ENCODE results near the gene TREML4. TPM values are rescaled to one million over a fixed set of nuclear protein-coding genes. Genes with fewer than 3 reads are reported as not detected.

TREML4 gene
- total and polyA plus RNA-seq, 2 experiments from 2014 or later = not detected

DNA sequence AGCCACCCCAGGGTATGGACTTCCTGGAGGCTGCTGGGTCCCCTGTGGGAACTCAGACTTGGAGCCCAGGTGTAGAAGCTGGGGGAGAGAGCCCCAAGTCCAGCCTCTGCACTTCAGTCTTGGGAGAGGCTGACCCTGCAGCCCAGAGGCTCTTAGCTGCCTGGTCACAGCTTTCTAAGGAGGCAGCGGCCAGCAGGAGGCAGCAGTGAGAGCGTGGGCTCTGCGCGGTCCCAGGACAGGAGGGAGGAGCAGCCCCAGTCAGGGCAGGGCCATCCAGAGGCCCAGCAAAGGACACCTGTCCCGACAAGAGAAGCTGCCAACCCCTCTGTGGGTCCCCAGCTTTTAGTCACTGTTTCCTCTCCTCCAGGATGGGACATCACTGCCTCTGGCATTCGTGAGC is 36.6 kb upstream of the TREML4 start:
- H3K36me3 ChIP-seq (replicated peaks; ENCODE audit: insufficient read depth, low read depth) = no peaks in the 10 kb centered on the region
- no peaks in the 10 kb centered on the region for H3K9me3 ChIP-seq (ENCODE audit: low read depth)
- peaks cover 14% of the 10 kb centered on the region for H3K27me3 ChIP-seq
- no peak overlapping the region for H3K4me3 ChIP-seq
- WGBS (ENCODE audit: low lambda C conversion rate, missing lambda C conversion rate) = 20% methylated on average over 6 of the region's 6 CpGs
- no peaks in the 10 kb centered on the region for H3K4me1 ChIP-seq (ENCODE audit: insufficient read depth)
- no peak overlapping the region for H3K27ac ChIP-seq
- H4K20me1 ChIP-seq (ENCODE audit: insufficient read depth, poor library complexity, severe bottlenecking) = no peaks in the 10 kb centered on the region
- no peaks in the 10 kb centered on the region for H3K79me2 ChIP-seq
- DNase-seq (ENCODE audit: low spot score) = peak; percentile 60
- H3K4me2 ChIP-seq = no peak overlapping the region
- H2AFZ ChIP-seq = no peak overlapping the region
- no peak for TF ChIP-seq EZH2 (IDR thresholded peaks at IDR 0.05; ENCODE audit: borderline replicate concordance)
- TF ChIP-seq, protein P1, sequence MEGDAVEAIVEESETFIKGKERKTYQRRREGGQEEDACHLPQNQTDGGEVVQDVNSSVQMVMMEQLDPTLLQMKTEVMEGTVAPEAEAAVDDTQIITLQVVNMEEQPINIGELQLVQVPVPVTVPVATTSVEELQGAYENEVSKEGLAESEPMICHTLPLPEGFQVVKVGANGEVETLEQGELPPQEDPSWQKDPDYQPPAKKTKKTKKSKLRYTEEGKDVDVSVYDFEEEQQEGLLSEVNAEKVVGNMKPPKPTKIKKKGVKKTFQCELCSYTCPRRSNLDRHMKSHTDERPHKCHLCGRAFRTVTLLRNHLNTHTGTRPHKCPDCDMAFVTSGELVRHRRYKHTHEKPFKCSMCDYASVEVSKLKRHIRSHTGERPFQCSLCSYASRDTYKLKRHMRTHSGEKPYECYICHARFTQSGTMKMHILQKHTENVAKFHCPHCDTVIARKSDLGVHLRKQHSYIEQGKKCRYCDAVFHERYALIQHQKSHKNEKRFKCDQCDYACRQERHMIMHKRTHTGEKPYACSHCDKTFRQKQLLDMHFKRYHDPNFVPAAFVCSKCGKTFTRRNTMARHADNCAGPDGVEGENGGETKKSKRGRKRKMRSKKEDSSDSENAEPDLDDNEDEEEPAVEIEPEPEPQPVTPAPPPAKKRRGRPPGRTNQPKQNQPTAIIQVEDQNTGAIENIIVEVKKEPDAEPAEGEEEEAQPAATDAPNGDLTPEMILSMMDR (IDR thresholded peaks at IDR 0.05; ENCODE audit: poor library complexity) = peak; percentile 48
- no peaks in the 10 kb centered on the region for H3K9me2 ChIP-seq (replicated peaks; ENCODE audit: insufficient read depth)

DNA sequence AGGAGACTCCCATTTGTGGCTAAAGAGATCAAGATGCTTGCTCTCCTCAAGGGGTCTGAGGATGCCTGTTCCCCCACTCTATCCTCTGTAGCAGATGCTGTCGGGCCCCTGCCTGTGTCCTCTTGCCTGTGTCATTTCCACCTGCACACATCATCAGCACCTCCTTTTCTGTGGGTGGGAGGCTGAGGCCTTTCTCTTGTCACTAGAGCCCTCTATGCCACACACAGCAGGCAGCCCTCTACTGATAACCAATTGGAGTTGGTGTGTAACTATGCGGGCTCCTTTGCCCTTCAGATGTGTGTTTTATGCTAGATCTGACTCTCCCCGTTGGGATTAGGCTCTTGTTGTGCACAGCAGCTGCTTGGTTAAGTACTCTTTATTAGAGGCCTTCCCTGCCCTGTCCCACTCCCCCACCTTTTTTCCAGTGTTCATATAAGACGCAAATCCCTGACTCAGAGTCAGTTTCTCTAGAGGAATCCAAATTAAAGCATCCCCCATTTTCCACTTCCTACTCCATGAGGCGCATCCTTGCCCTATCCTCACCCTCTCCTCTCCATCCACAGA is 34.9 kb upstream of the TREML4 start:
- H3K27ac ChIP-seq = no peak overlapping the region
- TF ChIP-seq EZH2phosphoT487 (IDR thresholded peaks at IDR 0.05; ENCODE audit: low read depth, severe bottlenecking, unreplicated experiment) (no peak), EZH2 (IDR thresholded peaks at IDR 0.05; ENCODE audit: borderline replicate concordance) (no peak)
- TF ChIP-seq, protein P1 (IDR thresholded peaks at IDR 0.05; ENCODE audit: poor library complexity) = no peak
- H3K9me2 ChIP-seq (replicated peaks; ENCODE audit: insufficient read depth) = no peaks in the 10 kb centered on the region
- DNase-seq (ENCODE audit: low spot score) = no peak
- H2AFZ ChIP-seq = no peak overlapping the region
- no peak overlapping the region for H3K4me3 ChIP-seq
- no peaks in the 10 kb centered on the region for H4K20me1 ChIP-seq (ENCODE audit: insufficient read depth, poor library complexity, severe bottlenecking)
- whole genome bisulfite sequencing (ENCODE audit: low lambda C conversion rate, missing lambda C conversion rate) = 84% methylated on average over 5 of the region's 5 CpGs
- no peaks in the 10 kb centered on the region for H3K4me1 ChIP-seq (ENCODE audit: insufficient read depth)
- H3K9me3 ChIP-seq (ENCODE audit: low read depth) = no peaks in the 10 kb centered on the region
- H3K36me3 ChIP-seq (replicated peaks; ENCODE audit: insufficient read depth, low read depth) = no peaks in the 10 kb centered on the region
- H3K27me3 ChIP-seq = peaks cover 21% of the 10 kb centered on the region
- no peaks in the 10 kb centered on the region for H3K79me2 ChIP-seq
- H3K4me2 ChIP-seq = no peak overlapping the region

- no peak for TF ChIP-seq EZH2phosphoT487 (IDR thresholded peaks at IDR 0.05; ENCODE audit: low read depth, severe bottlenecking, unreplicated experiment)
- TF ChIP-seq, protein P1 (IDR thresholded peaks at IDR 0.05; ENCODE audit: poor library complexity) = no peak
- TF ChIP-seq EZH2 (IDR thresholded peaks at IDR 0.05; ENCODE audit: borderline replicate concordance) = no peak
- WGBS (ENCODE audit: low lambda C conversion rate, missing lambda C conversion rate) = 49% methylated on average over 2 of the region's 5 CpGs
- H3K9me2 ChIP-seq (replicated peaks; ENCODE audit: insufficient read depth) = no peaks in the 10 kb centered on the region
- no peaks in the 10 kb centered on the region for H3K4me1 ChIP-seq (ENCODE audit: insufficient read depth)
- H3K4me2 ChIP-seq = no peak overlapping the region
- no peak overlapping the region for H2AFZ ChIP-seq
- H3K9me3 ChIP-seq (ENCODE audit: low read depth) = no peaks in the 10 kb centered on the region
- no peak overlapping the region for H3K4me3 ChIP-seq
- peaks cover 21% of the 10 kb centered on the region for H3K27me3 ChIP-seq
- H4K20me1 ChIP-seq (ENCODE audit: insufficient read depth, poor library complexity, severe bottlenecking) = no peaks in the 10 kb centered on the region
- no peak overlapping the region for H3K27ac ChIP-seq
- no peaks in the 10 kb centered on the region for H3K36me3 ChIP-seq (replicated peaks; ENCODE audit: insufficient read depth, low read depth)
- H3K79me2 ChIP-seq = no peaks in the 10 kb centered on the region
- DNase-seq (ENCODE audit: low spot score) = no peak
Observed at GRCh38 chr6:41193884-41194283, 34.3 kb upstream of the TREML4 start.

- no peaks in the 10 kb centered on the region for H3K9me3 ChIP-seq (ENCODE audit: low read depth)
- no peak for DNase-seq (ENCODE audit: low spot score)
- no peaks in the 10 kb centered on the region for H3K36me3 ChIP-seq (replicated peaks; ENCODE audit: insufficient read depth, low read depth)
- TF ChIP-seq EZH2 (IDR thresholded peaks at IDR 0.05; ENCODE audit: borderline replicate concordance) (no peak), EZH2phosphoT487 (IDR thresholded peaks at IDR 0.05; ENCODE audit: low read depth, severe bottlenecking, unreplicated experiment) (no peak)
- TF ChIP-seq, protein P1 (IDR thresholded peaks at IDR 0.05; ENCODE audit: poor library complexity) = no peak
- H3K79me2 ChIP-seq = no peaks in the 10 kb centered on the region
- H2AFZ ChIP-seq = no peak overlapping the region
- H3K27ac ChIP-seq = no peak overlapping the region
- no peak overlapping the region for H3K4me3 ChIP-seq
- no peaks in the 10 kb centered on the region for H3K9me2 ChIP-seq (replicated peaks; ENCODE audit: insufficient read depth)
- WGBS (ENCODE audit: low lambda C conversion rate, missing lambda C conversion rate) = 96% methylated on average over 3 of the region's 3 CpGs
- no peak overlapping the region for H3K4me2 ChIP-seq
- H3K27me3 ChIP-seq = peaks cover 21% of the 10 kb centered on the region
- H4K20me1 ChIP-seq (ENCODE audit: insufficient read depth, poor library complexity, severe bottlenecking) = no peaks in the 10 kb centered on the region
- no peaks in the 10 kb centered on the region for H3K4me1 ChIP-seq (ENCODE audit: insufficient read depth)
Observed at GRCh38 chr6:41194386-41194785, 33.8 kb upstream of the TREML4 start.
